K562 (cell line): ENCODE measurements around the gene LGALS9C. TPM values are rescaled to one million over a fixed set of nuclear protein-coding genes. Genes with fewer than 3 reads are reported as not detected.
"Not testable (repeated sequence)": the region's sequence is repeated elsewhere in the genome, so short reads cannot be mapped to it uniquely, and the experiment has no call there.

ENCODE experiments used
- ATAC-seq: fragments of 200-7000 bp; cut with Tn5 transposase; 3 replicates; pipeline ENCODE4 v1.9.1; 2020; ENCODE audit warnings: moderate library complexity
- BruUV-seq: library from RNA; stranded (reverse); fragments of 400-500 nt; replicated peaks from 2 replicates; lab custom pipeline; 2021; lab: Mats Ljungman, UMichigan
- CTCF ChIA-PET: fragments of 300-600 bp; formaldehyde crosslinking; extraction: SDS; loops from one replicate; lab custom pipeline; 2021; ENCODE audit warnings: low intra/inter-chr PET ratio; lab: Yijun Ruan, JAX
- POLR2A ChIA-PET: fragments of 300-600, 350-650 bp; sonication (Branson Sonifier 250); formaldehyde crosslinking; extraction: SDS; loops from one replicate; lab custom pipeline; 2021; ENCODE audit warnings: antibody characterized with exemption, inconsistent platforms; lab: Yijun Ruan, JAX
- DNase-seq, 4 experiments: peaks; one replicate each; pipeline versions ENCODE4 v3.0.0 to v3.0.0-alpha.2; 2011 to 2018; ENCODE audit warnings: low spot score in 3 of 4, mixed read lengths in 3 of 4; ENCODE audit errors: extremely low read depth in 1 of 4
- FAIRE-seq: peaks from 2 replicates; lab custom pipeline; 2011; peaks lifted over from hg19 to GRCh38; lab: Jason Lieb, UNC
- H2AFZ ChIP-seq: 2 replicates; pipeline ENCODE4 v1.6.0; 2011; ENCODE audit warnings: low read depth, low read length, control low read depth, inconsistent platforms
- H3K27ac ChIP-seq: fragments of 200-600 bp; 3 replicates; pipeline ENCODE4 v1.8.0; 2011; ENCODE audit warnings: low read depth, mild to moderate bottlenecking, control low read depth, inconsistent platforms, low read length, moderate library complexity, mixed read lengths; ENCODE audit errors: extremely low read depth
- H3K27me3 ChIP-seq, 2 experiments: fragments of 300-600 bp in 1 of 2; 2 replicates in 1 of 2; 3 replicates in 1 of 2; pipeline versions ENCODE4 v1.6.0 to v1.8.0; 2011; ENCODE audit warnings: inconsistent platforms in 2 of 2, low read length in 2 of 2, mild to moderate bottlenecking in 1 of 2, mixed read lengths in 1 of 2, moderate library complexity in 1 of 2; ENCODE audit not compliant: control insufficient read depth in 2 of 2, insufficient read depth in 2 of 2
- H3K36me3 ChIP-seq: fragments of 300-600 bp; 3 replicates; pipeline ENCODE4 v1.8.0; 2011; ENCODE audit warnings: mild to moderate bottlenecking, low read length, inconsistent platforms; ENCODE audit not compliant: control insufficient read depth, insufficient read depth
- H3K4me1 ChIP-seq, 2 experiments: fragments of 200-600 bp in 1 of 2; replicated peaks in 1 of 2; 2 replicates in 1 of 2; 3 replicates in 1 of 2; pipeline versions ENCODE4 v1.5.1 to v1.8.0; 2011; ENCODE audit warnings: inconsistent platforms in 2 of 2, low read length in 2 of 2, mild to moderate bottlenecking in 1 of 2, mixed read lengths in 1 of 2, moderate library complexity in 1 of 2; ENCODE audit not compliant: control insufficient read depth in 2 of 2, insufficient read depth in 2 of 2
- H3K4me2 ChIP-seq: 2 replicates; pipeline ENCODE4 v1.6.1; 2011; ENCODE audit warnings: low read length, control low read depth, inconsistent platforms, mixed read lengths; ENCODE audit not compliant: insufficient read depth
- H3K4me3 ChIP-seq: fragments of 200-600 bp; sonication (generic), shearing (Covaris generic); 2 replicates; pipeline ENCODE4 v1.5.1; 2016; ENCODE audit warnings: control low read depth, inconsistent platforms
- H3K79me2 ChIP-seq: fragments of 200-600 bp; 3 replicates; pipeline ENCODE4 v1.8.0; 2011; ENCODE audit warnings: low read length, inconsistent platforms; ENCODE audit not compliant: control insufficient read depth, insufficient read depth
- H3K9ac ChIP-seq, 2 experiments: 2 replicates each; pipeline versions ENCODE4 v1.6.0 to v1.6.1; 2011; ENCODE audit warnings: low read depth in 2 of 2, low read length in 2 of 2, control low read depth in 1 of 2, inconsistent platforms in 1 of 2, mild to moderate bottlenecking in 1 of 2, mixed read lengths in 1 of 2; ENCODE audit not compliant: insufficient read depth in 1 of 2
- H3K9me1 ChIP-seq: one replicate; pipeline ENCODE4 v1.6.0; 2011; ENCODE audit warnings: inconsistent platforms, mild to moderate bottlenecking, low read length, moderate library complexity; ENCODE audit not compliant: control insufficient read depth, insufficient read depth
- H3K9me3 ChIP-seq: replicated peaks from 2 replicates; pipeline ENCODE4 v1.5.1; 2011; ENCODE audit warnings: low read depth, low read length, inconsistent platforms; ENCODE audit not compliant: control insufficient read depth, insufficient read depth
- H4K20me1 ChIP-seq: replicated peaks from 2 replicates; pipeline ENCODE4 v1.6.1; 2011; ENCODE audit warnings: low read length, inconsistent platforms, mixed read lengths; ENCODE audit not compliant: control insufficient read depth, insufficient read depth
- WGBS: fragments of 100-300 bp; shearing (Covaris generic); methylation state at CpG from one replicate; pipeline ENCODE4 v1.1.6; 2016; ENCODE audit warnings: low coverage, mixed read lengths; ENCODE audit not compliant: insufficient coverage; ENCODE audit errors: missing lambda C conversion rate; 5-methylcytosine and 5-hydroxymethylcytosine counted together
- in situ Hi-C: fragments of 300-500 bp; cut with MboI; formaldehyde crosslinking; loops from 4 replicates; pipeline ENCODE4 v1.15.0; 2018; ENCODE audit warnings: inconsistent platforms, mixed read lengths
- intact Hi-C: fragments of 100-400 bp; cut with micrococcal nuclease; formaldehyde crosslinking; loops from 2 replicates; pipeline ENCODE4 v1.14.2; 2022
- polyA plus RNA-seq, 8 experiments: library from polyadenylated mRNA; depleted of rRNA in 4 of 8; stranded (reverse) in 5 of 8; unstranded in 3 of 8; fragments of >200 nt; fragmentation: Nextera tagmentation in 2 of 8; fragmentation: Illumina TruSeq in 1 of 8; extraction: Ambion mirVana in 2 of 8; extraction: Trizol in 1 of 8; gene quantifications; 2 replicates each; pipeline versions ENCODE4 v1.2.1 to v1.2.3, GENCODE V29; 2011 to 2014; ENCODE audit warnings: inconsistent platforms in 1 of 8, missing spikeins in 1 of 8
- total RNA-seq, 7 experiments: library from RNA; depleted of rRNA in 6 of 7; stranded (reverse); fragments of >200 nt in 6 of 7; fragmentation: Illumina TruSeq in 2 of 7; extraction: Trizol in 2 of 7; gene quantifications; 2 replicates each; pipeline versions ENCODE4 v1.2.1 to v1.2.3, GENCODE V29; 2011 to 2021; ENCODE audit warnings: low replicate concordance in 1 of 7

LGALS9C gene
- total and polyA plus RNA-seq, 9 of the 15 experiments (the other 6 are each of a cell fraction or from before 2014, with no cell fraction given) = not detected

GRCh38 chr17:18478362-18478761 is 1.8 kb downstream of the LGALS9C start:
- H2AFZ ChIP-seq, BruUV-seq, H3K9ac ChIP-seq, H3K27me3 ChIP-seq, H3K4me2 ChIP-seq, H3K9me3 ChIP-seq, H3K27ac ChIP-seq, H3K9me1 ChIP-seq, CTCF ChIA-PET, H3K79me2 ChIP-seq, intact Hi-C loops, DNase-seq, in situ Hi-C loops, H3K36me3 ChIP-seq, FAIRE-seq, ATAC-seq, H4K20me1 ChIP-seq, H3K4me3 ChIP-seq, H3K4me1 ChIP-seq, POLR2A ChIA-PET: not testable (repeated sequence)
- no CpG with 5 or more reads among the region's 12 CpGs for WGBS

GRCh38 chr17:18478977-18479595 is 2.5 kb downstream of the LGALS9C start:
- BruUV-seq, H3K4me3 ChIP-seq, in situ Hi-C loops, FAIRE-seq, H3K79me2 ChIP-seq, intact Hi-C loops, H3K27me3 ChIP-seq, H3K36me3 ChIP-seq, H3K27ac ChIP-seq, H4K20me1 ChIP-seq, H3K4me1 ChIP-seq, H3K9ac ChIP-seq, H3K9me1 ChIP-seq, H3K9me3 ChIP-seq, H2AFZ ChIP-seq, ATAC-seq, CTCF ChIA-PET, DNase-seq, POLR2A ChIA-PET, H3K4me2 ChIP-seq: not testable (repeated sequence)
- WGBS = no CpG with 5 or more reads among the region's 10 CpGs

GRCh38 chr17:18481775-18482174 is 5.2 kb downstream of the LGALS9C start:
- H3K4me2 ChIP-seq, POLR2A ChIA-PET, intact Hi-C loops, in situ Hi-C loops, H3K79me2 ChIP-seq, H2AFZ ChIP-seq, FAIRE-seq, H3K4me1 ChIP-seq, H3K36me3 ChIP-seq, H3K9ac ChIP-seq, H3K9me1 ChIP-seq, H3K27me3 ChIP-seq, H3K9me3 ChIP-seq, CTCF ChIA-PET, H3K4me3 ChIP-seq, DNase-seq, H4K20me1 ChIP-seq, BruUV-seq, H3K27ac ChIP-seq, ATAC-seq: not testable (repeated sequence)
- WGBS = no CpG with 5 or more reads among the region's 3 CpGs

GRCh38 chr17:18485936-18486464 is 9.4 kb downstream of the LGALS9C start:
- H3K9me1 ChIP-seq, H3K27ac ChIP-seq, H3K9me3 ChIP-seq, POLR2A ChIA-PET, CTCF ChIA-PET, H3K4me1 ChIP-seq, H3K4me2 ChIP-seq, H2AFZ ChIP-seq, FAIRE-seq, H3K27me3 ChIP-seq, H3K79me2 ChIP-seq, H3K36me3 ChIP-seq, H3K9ac ChIP-seq, ATAC-seq, H4K20me1 ChIP-seq, in situ Hi-C loops, H3K4me3 ChIP-seq, BruUV-seq, DNase-seq, intact Hi-C loops: not testable (repeated sequence)
- WGBS = no CpG with 5 or more reads among the region's 10 CpGs
